ENCODE results near the gene CERS1.
A peak's percentile ranks its signal among the peaks of the same experiment; 100 is the strongest.

The CERS1 gene

GRCh38 chr19:18832306-18833140 is 63.4 kb downstream of the CERS1 start:
- peak in 1 of 4 experiments; percentile 10 for DNase-seq

- DNase-seq = peak; percentile 79 to 93 (median 92)
Observed at GRCh38 chr19:18831524-18832305, 64.2 kb downstream of the CERS1 start, which contains the start of gene UPF1. Gene UPF1, plus strand, starts transcription at chr19:18831959. Its CDS starts 251 bp downstream, at chr19:18832210.

- no peak for DNase-seq
Observed at GRCh38 chr19:18830488-18830887, 65.5 kb downstream of the CERS1 start.

GRCh38 chr19:18828786-18829185 is 67.2 kb downstream of the CERS1 start:
- DNase-seq = no peak

All from activated naive CD4-positive, alpha-beta T cell (primary cell).